T-helper 17 cell (primary cell): ENCODE measurements around the gene RBP7. TPM values are rescaled to one million over a fixed set of nuclear protein-coding genes. Genes with fewer than 3 reads are reported as not detected.
"Not testable (repeated sequence)": the region's sequence is repeated elsewhere in the genome, so short reads cannot be mapped to it uniquely, and the experiment has no call there.

Source experiments
- ATAC-seq: fragments of 150-1000 bp; cut with Tn5 transposase; 2 replicates; pipeline ENCODE4 v1.10.0; 2021; ENCODE audit warnings: mild to moderate bottlenecking, moderate library complexity
- DNase-seq, 3 donors: peaks; one replicate each; pipeline versions ENCODE4 v3.0.0 to v3.0.0-alpha.2; 2020 to 2021
- H3K9me3 ChIP-seq: one replicate; pipeline ENCODE4 v1.7.0; 2013; ENCODE audit warnings: low read length, mild to moderate bottlenecking; ENCODE audit not compliant: control insufficient read depth, poor library complexity, severe bottlenecking
- H3K27ac Mint-ChIP-seq: one replicate; pipeline ENCODE4 v1.8.0; 2022; ENCODE audit warnings: mild to moderate bottlenecking, moderate library complexity, mixed read lengths
- H3K27me3 Mint-ChIP-seq: one replicate; pipeline ENCODE4 v1.8.0; 2022; ENCODE audit warnings: mixed read lengths
- H3K36me3 Mint-ChIP-seq: one replicate; pipeline ENCODE4 v1.8.0; 2022; ENCODE audit warnings: low read depth, mixed read lengths
- H3K4me1 Mint-ChIP-seq: one replicate; pipeline ENCODE4 v1.8.0; 2022; ENCODE audit warnings: mild to moderate bottlenecking, mixed read lengths
- H3K4me3 Mint-ChIP-seq: one replicate; pipeline ENCODE4 v1.8.0; 2022; ENCODE audit warnings: mild to moderate bottlenecking, moderate library complexity, mixed read lengths
- total RNA-seq, 4 donors: library from RNA in 2 of 4; stranded (reverse) in 2 of 4; gene quantifications; one replicate each; pipeline ENCODE4 v1.2.3 and lab custom pipeline; 2022 to 2026

RBP7 gene
- total RNA-seq (1 to 10 TPM in 1 of 2 donors, not detected in 1; 1.1 TPM), total RNA-seq (lab: John Stamatoyannopoulos, UW) (0 reads per million in 2 donors)

GRCh38 chr1:9996624-9997582 lies at the start of gene RBP7:
Gene RBP7 (plus strand): TSS chr1:9997228. CDS start chr1:9997259, 31 bp downstream.
- Mint-ChIP-seq H3K27ac (no peak within 1 kb of the TSS), H3K4me3 (peak within 1 kb of the TSS; percentile 88), H3K36me3 (peaks cover 2% of the 10 kb centered on the region), H3K4me1 (peaks cover 5% of the 10 kb centered on the region), H3K27me3 (peaks cover 40% of the 10 kb centered on the region)
- H3K9me3 ChIP-seq = no peaks in the 10 kb centered on the region
- peak in 1 of 3 donors; percentile 10 for DNase-seq
- ATAC-seq = peak; percentile 30

- H3K9me3 ChIP-seq = no peaks in the 10 kb centered on the region
- no peak overlapping the region for H3K4me3 Mint-ChIP-seq
- H3K4me1 Mint-ChIP-seq = peaks cover 2% of the 10 kb centered on the region
- H3K27me3 Mint-ChIP-seq = no peaks in the 10 kb centered on the region
- DNase-seq (no peak), ATAC-seq (no peak)
- H3K27ac Mint-ChIP-seq = no peak overlapping the region
- no peaks in the 10 kb centered on the region for H3K36me3 Mint-ChIP-seq
Observed at GRCh38 chr1:9957726-9958125, 39.3 kb upstream of the RBP7 start.

GRCh38 chr1:9960011-9960410 lies 37.0 kb upstream of the RBP7 start:
- no peak overlapping the region for H3K4me3 Mint-ChIP-seq
- no peaks in the 10 kb centered on the region for H3K4me1 Mint-ChIP-seq
- no peaks in the 10 kb centered on the region for H3K27me3 Mint-ChIP-seq
- H3K36me3 Mint-ChIP-seq = no peaks in the 10 kb centered on the region
- no peak for ATAC-seq
- H3K9me3 ChIP-seq = no peaks in the 10 kb centered on the region
- DNase-seq = no peak
- no peak overlapping the region for H3K27ac Mint-ChIP-seq

- no peaks in the 10 kb centered on the region for H3K27me3 Mint-ChIP-seq
- no peaks in the 10 kb centered on the region for H3K36me3 Mint-ChIP-seq
- no peaks in the 10 kb centered on the region for H3K9me3 ChIP-seq
- ATAC-seq (no peak), DNase-seq (no peak)
- no peaks in the 10 kb centered on the region for H3K4me1 Mint-ChIP-seq
- no peak overlapping the region for H3K4me3 Mint-ChIP-seq
- no peak overlapping the region for H3K27ac Mint-ChIP-seq
Observed at GRCh38 chr1:9960706-9961562, 36.1 kb upstream of the RBP7 start.

GRCh38 chr1:9984253-9984652 lies 12.8 kb upstream of the RBP7 start:
- Mint-ChIP-seq H3K4me3 (no peak overlapping the region), H3K36me3 (peaks cover 2% of the 10 kb centered on the region), H3K4me1 (peaks cover 2% of the 10 kb centered on the region), H3K27ac (no peak overlapping the region), H3K27me3 (no peaks in the 10 kb centered on the region)
- ATAC-seq = no peak
- no peak for DNase-seq
- no peaks in the 10 kb centered on the region for H3K9me3 ChIP-seq

GRCh38 chr1:9985001-9985400 lies 12.0 kb upstream of the RBP7 start:
- Mint-ChIP-seq H3K4me1 (peaks cover 2% of the 10 kb centered on the region), H3K27me3 (no peaks in the 10 kb centered on the region), H3K27ac (no peak overlapping the region), H3K4me3 (no peak overlapping the region), H3K36me3 (peaks cover 2% of the 10 kb centered on the region)
- DNase-seq (no peak), ATAC-seq (no peak)
- H3K9me3 ChIP-seq = no peaks in the 10 kb centered on the region

GRCh38 chr1:9989773-9990172 lies 7.3 kb upstream of the RBP7 start:
- no peaks in the 10 kb centered on the region for H3K9me3 ChIP-seq
- DNase-seq (no peak), ATAC-seq (no peak)
- Mint-ChIP-seq H3K27ac (no peak overlapping the region), H3K4me1 (no peaks in the 10 kb centered on the region), H3K36me3 (no peaks in the 10 kb centered on the region), H3K4me3 (no peak overlapping the region), H3K27me3 (peaks cover 13% of the 10 kb centered on the region)

- ATAC-seq (no peak), DNase-seq (no peak)
- H3K9me3 ChIP-seq = no peaks in the 10 kb centered on the region
- Mint-ChIP-seq H3K27me3 (peaks cover 13% of the 10 kb centered on the region), H3K4me1 (no peaks in the 10 kb centered on the region), H3K36me3 (no peaks in the 10 kb centered on the region), H3K27ac (no peak overlapping the region), H3K4me3 (no peak overlapping the region)
Observed at GRCh38 chr1:9990944-9991343, 6.1 kb upstream of the RBP7 start.

- H3K9me3 ChIP-seq = no peaks in the 10 kb centered on the region
- Mint-ChIP-seq H3K4me3 (no peak overlapping the region), H3K4me1 (peaks cover 4% of the 10 kb centered on the region), H3K36me3 (peaks cover 2% of the 10 kb centered on the region), H3K27ac (peak overlapping the region; percentile 72), H3K27me3 (peaks cover 21% of the 10 kb centered on the region)
- DNase-seq (no peak), ATAC-seq (no peak)
Observed at GRCh38 chr1:9992910-9993309, 4.1 kb upstream of the RBP7 start.

- peaks cover 2% of the 10 kb centered on the region for H3K36me3 Mint-ChIP-seq
- DNase-seq (no peak), ATAC-seq (no peak)
- peaks cover 28% of the 10 kb centered on the region for H3K27me3 Mint-ChIP-seq
- no peak overlapping the region for H3K27ac Mint-ChIP-seq
- peaks cover 5% of the 10 kb centered on the region for H3K4me1 Mint-ChIP-seq
- H3K4me3 Mint-ChIP-seq = no peak overlapping the region
- no peaks in the 10 kb centered on the region for H3K9me3 ChIP-seq
Observed at GRCh38 chr1:9993561-9994075, 3.4 kb upstream of the RBP7 start.

- no peak for ATAC-seq
- no peak overlapping the region for H3K4me3 Mint-ChIP-seq
- DNase-seq = no peak
- H3K27ac Mint-ChIP-seq = no peak overlapping the region
- H3K36me3 Mint-ChIP-seq = peaks cover 2% of the 10 kb centered on the region
- H3K4me1 Mint-ChIP-seq = peaks cover 5% of the 10 kb centered on the region
- H3K9me3 ChIP-seq = no peaks in the 10 kb centered on the region
- H3K27me3 Mint-ChIP-seq = peaks cover 42% of the 10 kb centered on the region
Observed at GRCh38 chr1:10001016-10001665, 4.1 kb downstream of the RBP7 start.

- H3K4me3 Mint-ChIP-seq, H3K27ac Mint-ChIP-seq, DNase-seq, H3K36me3 Mint-ChIP-seq, H3K4me1 Mint-ChIP-seq, ATAC-seq, H3K9me3 ChIP-seq: not testable (repeated sequence)
- H3K27me3 Mint-ChIP-seq = peaks cover 22% of the 10 kb centered on the region
Observed at GRCh38 chr1:10005248-10005647, 8.2 kb downstream of the RBP7 start.

GRCh38 chr1:10007169-10007568 lies 10.1 kb downstream of the RBP7 start:
- H3K4me1 Mint-ChIP-seq = no peaks in the 10 kb centered on the region
- H3K27ac Mint-ChIP-seq = no peak overlapping the region
- H3K36me3 Mint-ChIP-seq = no peaks in the 10 kb centered on the region
- no peak overlapping the region for H3K4me3 Mint-ChIP-seq
- H3K9me3 ChIP-seq = no peaks in the 10 kb centered on the region
- no peak for ATAC-seq
- no peak for DNase-seq
- peaks cover 15% of the 10 kb centered on the region for H3K27me3 Mint-ChIP-seq
